HG03342 (cell line): ENCODE data around the gene GLOD4.
"Not testable (repeated sequence)": the region's sequence is repeated elsewhere in the genome, so short reads cannot be mapped to it uniquely, and the experiment has no call there.

ENCODE experiments used
- ATAC-seq: cut with Tn5 transposase; IDR thresholded peaks from one replicate; pipeline ENCODE4 v1.9.1; 2021; ENCODE audit warnings: mild to moderate bottlenecking, moderate library complexity; ENCODE audit not compliant: unreplicated experiment

The GLOD4 gene

GRCh38 chr17:802901-803881 is 21.1 kb upstream of the GLOD4 start:
- no peak for ATAC-seq

- ATAC-seq, result no peak
Measured at GRCh38 chr17:802481-802880, 20.4 kb upstream of the GLOD4 start.

GRCh38 chr17:801660-802059 is 19.6 kb upstream of the GLOD4 start:
- no peak for ATAC-seq

GRCh38 chr17:800446-801242 is 18.6 kb upstream of the GLOD4 start:
- ATAC-seq, result no peak

GRCh38 chr17:799261-799660 is 17.2 kb upstream of the GLOD4 start:
- no peak for ATAC-seq

GRCh38 chr17:798246-798645 is 16.2 kb upstream of the GLOD4 start:
- no peak for ATAC-seq

- no peak for ATAC-seq
Measured at GRCh38 chr17:797236-797840, 15.3 kb upstream of the GLOD4 start.

- no peak for ATAC-seq
Measured at GRCh38 chr17:796609-797008, 14.5 kb upstream of the GLOD4 start.

- no peak for ATAC-seq
Measured at GRCh38 chr17:795721-796120, 13.6 kb upstream of the GLOD4 start.

- no peak for ATAC-seq
Measured at GRCh38 chr17:795276-795675, 13.2 kb upstream of the GLOD4 start.

GRCh38 chr17:794876-795275 is 12.8 kb upstream of the GLOD4 start:
- no peak for ATAC-seq

- no peak for ATAC-seq
Measured at GRCh38 chr17:792277-792676, 10.2 kb upstream of the GLOD4 start.

- ATAC-seq, result no peak
Measured at GRCh38 chr17:791829-792228, 9.7 kb upstream of the GLOD4 start.

- ATAC-seq, result not testable (repeated sequence)
Measured at GRCh38 chr17:790874-791247, 8.8 kb upstream of the GLOD4 start.

- not testable (repeated sequence) for ATAC-seq
Measured at GRCh38 chr17:789931-790873, 8.1 kb upstream of the GLOD4 start.

GRCh38 chr17:789160-789840 is 7.2 kb upstream of the GLOD4 start:
- no peak for ATAC-seq

- no peak for ATAC-seq
Measured at GRCh38 chr17:788551-788950, 6.5 kb upstream of the GLOD4 start.

GRCh38 chr17:787641-788221 is 5.7 kb upstream of the GLOD4 start:
- ATAC-seq, result no peak

- not testable (repeated sequence) for ATAC-seq
Measured at GRCh38 chr17:785901-786300, 3.8 kb upstream of the GLOD4 start.
